Endothelial cell of umbilical vein (primary cell): ENCODE results near the gene SLC29A3. TPM values are rescaled to one million over a fixed set of nuclear protein-coding genes. Genes with fewer than 3 reads are reported as not detected.
"Not testable (repeated sequence)": the region's sequence is repeated elsewhere in the genome, so short reads cannot be mapped to it uniquely, and the experiment has no call there.

Experiments used
- BruUV-seq: library from RNA; stranded (reverse); fragments of 400-500 nt; replicated peaks from 2 replicates; lab custom pipeline; 2021; lab: Mats Ljungman, UMichigan
- CTCF ChIA-PET: fragments of 300-600, 350-600 bp; sonication (Branson Sonifier 250); formaldehyde crosslinking; loops from one replicate; lab custom pipeline; 2021; ENCODE audit warnings: antibody characterized with exemption, inconsistent platforms; lab: Charles Lee
- POLR2A ChIA-PET: fragments of 300-600, 350-600 bp; sonication (Branson Sonifier 250); formaldehyde crosslinking; loops from one replicate; lab custom pipeline; 2021; ENCODE audit warnings: antibody characterized with exemption, inconsistent platforms; lab: Charles Lee
- DNase-seq: peaks from one replicate; pipeline ENCODE4 v3.0.0-alpha.2; 2011; ENCODE audit warnings: low read depth, low spot score
- FAIRE-seq: peaks from 2 replicates; lab custom pipeline; 2011; peaks lifted over from hg19 to GRCh38; lab: Jason Lieb, UNC
- H2AFZ ChIP-seq: 2 replicates; pipeline ENCODE4 v1.6.0; 2012; ENCODE audit warnings: low read depth, low read length, control low read depth, inconsistent platforms
- H3K27ac ChIP-seq: 2 replicates; pipeline ENCODE4 v1.5.1; 2011; ENCODE audit warnings: low read depth, mild to moderate bottlenecking, control low read depth, low read length, moderate library complexity; ENCODE audit not compliant: insufficient read depth
- H3K27me3 ChIP-seq, 2 experiments: 2 replicates each; pipeline versions ENCODE4 v1.6.0 to v1.6.1; 2011; ENCODE audit warnings: low read length in 2 of 2, mixed read lengths in 1 of 2; ENCODE audit not compliant: control insufficient read depth in 2 of 2, insufficient read depth in 2 of 2
- H3K36me3 ChIP-seq, 2 experiments: 2 replicates in 1 of 2; 3 replicates in 1 of 2; pipeline ENCODE4 v1.5.1; 2011; ENCODE audit warnings: low read length in 2 of 2, mild to moderate bottlenecking in 1 of 2, moderate library complexity in 1 of 2; ENCODE audit not compliant: control insufficient read depth in 2 of 2, insufficient read depth in 2 of 2; ENCODE audit errors: extremely low read depth in 1 of 2
- H3K4me1 ChIP-seq: 3 replicates; pipeline ENCODE4 v1.5.1; 2011; ENCODE audit warnings: mild to moderate bottlenecking, low read length; ENCODE audit not compliant: control insufficient read depth, insufficient read depth; ENCODE audit errors: extremely low read depth
- H3K4me2 ChIP-seq: 2 replicates; pipeline ENCODE4 v1.6.1; 2011; ENCODE audit warnings: low read length, control low read depth, mixed read lengths; ENCODE audit not compliant: insufficient read depth
- H3K4me3 ChIP-seq, 3 experiments: fragments of 200-600 bp in 1 of 3; sonication (generic), shearing (Covaris generic) in 1 of 3; replicated peaks in 1 of 3; 2 replicates each; pipeline ENCODE4 v1.5.1; 2011 to 2016; ENCODE audit warnings: control low read depth in 3 of 3, low read length in 3 of 3, mild to moderate bottlenecking in 2 of 3, inconsistent platforms in 1 of 3, low read depth in 1 of 3, moderate library complexity in 1 of 3; ENCODE audit not compliant: insufficient read depth in 1 of 3
- H3K79me2 ChIP-seq: 2 replicates; pipeline ENCODE4 v1.6.0; 2012; ENCODE audit warnings: low read length, inconsistent platforms; ENCODE audit not compliant: control insufficient read depth, insufficient read depth
- H3K9ac ChIP-seq: replicated peaks from 2 replicates; pipeline ENCODE3; 2011; ENCODE audit warnings: low read length, control low read depth; ENCODE audit not compliant: insufficient read depth; ENCODE audit errors: extremely low read depth
- H3K9me1 ChIP-seq: replicated peaks from 3 replicates; pipeline ENCODE4 v1.6.0; 2011; ENCODE audit warnings: mild to moderate bottlenecking, low read length; ENCODE audit not compliant: control insufficient read depth, insufficient read depth; ENCODE audit errors: extremely low read depth
- H3K9me3 ChIP-seq: replicated peaks from 2 replicates; pipeline ENCODE4 v1.5.1; 2012; ENCODE audit warnings: low read length, inconsistent platforms; ENCODE audit not compliant: control insufficient read depth, insufficient read depth
- H4K20me1 ChIP-seq: replicated peaks from 2 replicates; pipeline ENCODE3; 2011; ENCODE audit warnings: mild to moderate bottlenecking, low read length; ENCODE audit not compliant: control insufficient read depth, insufficient read depth; ENCODE audit errors: extremely low read depth
- CTCF ChIP-seq, 2 donors: IDR thresholded peaks; 1 replicate in 1 of 2; 2 replicates in 1 of 2; pipeline ENCODE4 v1.5.1; 2011; ENCODE audit warnings: low read length in 2 of 2, mild to moderate bottlenecking in 2 of 2, moderate library complexity in 2 of 2, control low read depth in 1 of 2, inconsistent platforms in 1 of 2, low read depth in 1 of 2; ENCODE audit not compliant: insufficient read depth in 1 of 2; ENCODE audit errors: extremely low read depth in 1 of 2
- EZH2 ChIP-seq: IDR thresholded peaks from 2 replicates; pipeline ENCODE4 v1.6.1; 2012; ENCODE audit warnings: borderline replicate concordance, low read depth, mild to moderate bottlenecking, moderate library complexity, low read length, inconsistent platforms; ENCODE audit not compliant: severe bottlenecking
- FOS ChIP-seq: IDR thresholded peaks from 2 replicates; pipeline ENCODE4 v1.6.1; 2011; ENCODE audit warnings: mild to moderate bottlenecking, low read length, moderate library complexity, borderline replicate concordance; ENCODE audit not compliant: insufficient read depth
- GATA2 ChIP-seq: IDR thresholded peaks from 2 replicates; pipeline ENCODE4 v1.7.0; 2011; ENCODE audit warnings: low read depth, mild to moderate bottlenecking, moderate library complexity, mixed read lengths, low read length; ENCODE audit not compliant: insufficient read length, insufficient read depth
- JUN ChIP-seq: IDR thresholded peaks from 2 replicates; pipeline ENCODE4 v1.6.1; 2011; ENCODE audit warnings: borderline replicate concordance, low read depth; ENCODE audit not compliant: insufficient read length, insufficient read depth
- MAX ChIP-seq: IDR thresholded peaks from 2 replicates; pipeline ENCODE4 v1.6.1; 2011; ENCODE audit not compliant: insufficient read depth, insufficient read length
- MYC ChIP-seq: IDR thresholded peaks from one replicate; pipeline ENCODE4 v1.6.1; 2011; ENCODE audit warnings: mild to moderate bottlenecking, low read depth, low read length
- POLR2A ChIP-seq: IDR thresholded peaks from 2 replicates; pipeline ENCODE4 v1.6.1; 2012; ENCODE audit warnings: low read depth, mild to moderate bottlenecking, control low read depth, low read length
- POLR2AphosphoS5 ChIP-seq: IDR thresholded peaks from 2 replicates; pipeline ENCODE4 v1.6.1; 2012; ENCODE audit warnings: low read depth, mild to moderate bottlenecking, control low read depth, low read length, moderate library complexity; ENCODE audit not compliant: insufficient read depth
- dilution Hi-C: fragments of 300-500 bp; cut with MboI; formaldehyde crosslinking; loops from one replicate; pipeline ENCODE4 v1.15.0; 2019; ENCODE audit warnings: low sequenced_read_pairs; ENCODE audit not compliant: extremely low pct_ligation_motif_present
- intact Hi-C: fragments of 100-400 bp; cut with micrococcal nuclease; formaldehyde crosslinking; loops from one replicate; pipeline ENCODE4 v1.10.0; 2022
- polyA plus RNA-seq, 4 experiments: library from polyadenylated mRNA; depleted of rRNA in 3 of 4; stranded (reverse) in 3 of 4; unstranded in 1 of 4; fragments of >200 nt; gene quantifications; 2 replicates each; pipeline versions ENCODE4 v1.2.1 to v1.2.3, GENCODE V29; 2011 to 2012; ENCODE audit warnings: missing spikeins in 1 of 4
- total RNA-seq: library from RNA; stranded (reverse); gene quantifications from 2 replicates; pipeline ENCODE4 v1.2.3, GENCODE V29; 2021

SLC29A3 gene
- total and polyA plus RNA-seq, 2 donors (not counting 3 experiments of a cell fraction or from before 2014, with no cell fraction given) = 5.0 to 9.1 TPM

- Histone ChIP-seq H3K4me1 (peaks cover 19% of the 10 kb centered on the region), H3K79me2 (no peaks in the 10 kb centered on the region), H3K36me3 (no peaks in the 10 kb centered on the region), H3K4me3 (no peak overlapping the region), H3K27me3 (no peaks in the 10 kb centered on the region), H3K27ac (peak overlapping the region; percentile 82), H3K9me3 (no peaks in the 10 kb centered on the region), H3K4me2 (no peak overlapping the region), H3K9ac (peak overlapping the region; percentile 63), H4K20me1 (no peaks in the 10 kb centered on the region), H3K9me1 (no peaks in the 10 kb centered on the region), H2AFZ (peak overlapping the region; percentile 60)
- TSS peak; percentile 67 for BruUV-seq
- TF ChIP-seq EZH2 (no peak), MAX (no peak), FOS (peak; percentile 81), MYC (no peak), POLR2A (no peak), POLR2AphosphoS5 (peak; percentile 60), CTCF (IDR thresholded peaks at IDR 0.05; ENCODE audit: extremely low read depth in 1 of 2, insufficient read depth in 1 of 2, low read depth in 1 of 2, low read length in 2 of 2) (no peak), JUN (peak; percentile 47), GATA2 (no peak)
- DNase-seq (peak; percentile 80), FAIRE-seq (peak; percentile 97)
- dilution Hi-C loops (no loop called here), intact Hi-C loops (loop anchor here (1.0 to 5.0 kb wide), 3 partner anchors 60 to 369 kb away; partner anchors contain the start of gene UNC5B)
- ChIA-PET CTCF (interaction anchor here (0.8 to 4.4 kb wide), 7 partner anchors 11 to 369 kb away, joined by 3 to 97 read pairs (median 5); no protein-coding TSS in a partner anchor), POLR2A (no interaction called here)
Measured at GRCh38 chr10:71272056-71272771, 46.8 kb upstream of the SLC29A3 start.

- H3K27ac ChIP-seq, H3K79me2 ChIP-seq, dilution Hi-C loops, FAIRE-seq, POLR2A ChIA-PET, H3K36me3 ChIP-seq, H3K9ac ChIP-seq, H3K9me1 ChIP-seq, H3K4me2 ChIP-seq, H2AFZ ChIP-seq, DNase-seq, H3K27me3 ChIP-seq, H3K4me3 ChIP-seq, BruUV-seq, H3K9me3 ChIP-seq, H4K20me1 ChIP-seq: not testable (repeated sequence)
- CTCF ChIA-PET = interaction anchor here (0.8 to 4.4 kb wide), 5 partner anchors 12 to 370 kb away, joined by 3 to 21 read pairs (median 3); no protein-coding TSS in a partner anchor
- intact Hi-C loops = loop anchor here (1.0 to 5.0 kb wide), 3 partner anchors 61 to 370 kb away; partner anchors contain the start of gene UNC5B
- H3K4me1 ChIP-seq = peaks cover 19% of the 10 kb centered on the region
Measured at GRCh38 chr10:71272974-71273373, 46.1 kb upstream of the SLC29A3 start.
